ENCODE results near the gene DLEC1. TPM values are rescaled to one million over a fixed set of nuclear protein-coding genes. Genes with fewer than 3 reads are reported as not detected.

Gene DLEC1
- total and polyA plus RNA-seq, 7 donors: 0.01 to 0.09 (median 0.05) TPM; not detected in 2

DNA sequence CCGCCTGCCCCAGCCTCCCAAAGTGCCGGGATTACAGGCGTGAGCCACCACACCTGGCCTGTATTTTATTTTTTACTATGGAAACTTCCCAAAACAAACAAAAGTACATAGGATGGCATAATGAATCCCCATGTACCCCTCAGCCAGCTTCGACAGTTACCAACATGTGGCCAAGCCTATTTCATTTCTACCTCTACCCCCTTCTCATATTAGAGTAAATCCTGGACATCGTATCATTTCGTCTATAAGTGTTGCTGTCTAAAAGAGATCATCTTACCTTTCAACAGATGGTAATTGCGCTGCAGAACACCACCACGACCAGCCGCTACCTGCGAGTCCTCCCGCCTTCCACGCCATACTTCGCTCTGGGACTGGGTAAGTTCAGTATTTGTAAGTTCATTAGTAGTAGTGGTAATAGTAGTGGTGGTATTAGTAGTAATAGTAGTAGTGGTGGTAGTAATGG is 44.9 kb downstream of the DLEC1 start:
- TF ChIP-seq, protein P1, sequence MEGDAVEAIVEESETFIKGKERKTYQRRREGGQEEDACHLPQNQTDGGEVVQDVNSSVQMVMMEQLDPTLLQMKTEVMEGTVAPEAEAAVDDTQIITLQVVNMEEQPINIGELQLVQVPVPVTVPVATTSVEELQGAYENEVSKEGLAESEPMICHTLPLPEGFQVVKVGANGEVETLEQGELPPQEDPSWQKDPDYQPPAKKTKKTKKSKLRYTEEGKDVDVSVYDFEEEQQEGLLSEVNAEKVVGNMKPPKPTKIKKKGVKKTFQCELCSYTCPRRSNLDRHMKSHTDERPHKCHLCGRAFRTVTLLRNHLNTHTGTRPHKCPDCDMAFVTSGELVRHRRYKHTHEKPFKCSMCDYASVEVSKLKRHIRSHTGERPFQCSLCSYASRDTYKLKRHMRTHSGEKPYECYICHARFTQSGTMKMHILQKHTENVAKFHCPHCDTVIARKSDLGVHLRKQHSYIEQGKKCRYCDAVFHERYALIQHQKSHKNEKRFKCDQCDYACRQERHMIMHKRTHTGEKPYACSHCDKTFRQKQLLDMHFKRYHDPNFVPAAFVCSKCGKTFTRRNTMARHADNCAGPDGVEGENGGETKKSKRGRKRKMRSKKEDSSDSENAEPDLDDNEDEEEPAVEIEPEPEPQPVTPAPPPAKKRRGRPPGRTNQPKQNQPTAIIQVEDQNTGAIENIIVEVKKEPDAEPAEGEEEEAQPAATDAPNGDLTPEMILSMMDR (IDR thresholded peaks at IDR 0.05): no peak
- Histone ChIP-seq H3K36me3 (ENCODE audit: insufficient read depth in 1 of 2, low read depth in 1 of 2) (no peaks in the 10 kb centered on the region), H3K27ac (no peak overlapping the region), H3K4me1 (no peaks in the 10 kb centered on the region), H3K9me3 (no peaks in the 10 kb centered on the region), H3K27me3 (ENCODE audit: insufficient read depth in 3 of 3, low read length in 2 of 3) (no peaks in the 10 kb centered on the region), H3K4me3 (no peak overlapping the region)
- intact Hi-C loops (cut with DNase I): no loop called here
- ATAC-seq (no peak), DNase-seq (no peak)
- 93 to 97% (median 97%) methylated on average over 13 of the region's 13 CpGs for WGBS, 3 donors

GRCh38 chr3:38084334-38085310 is 45.6 kb downstream of the DLEC1 start:
- 43 to 62% (median 43%) methylated on average over 6 to 7 of the region's 7 CpGs for WGBS, 3 donors
- H3K27ac ChIP-seq: no peak overlapping the region
- no peaks in the 10 kb centered on the region for H3K9me3 ChIP-seq
- H3K4me3 ChIP-seq: no peak overlapping the region
- DNase-seq (peak in 1 of 2 donors; percentile 42), ATAC-seq (peak in 3 of 4 donors; percentile 37 to 64 (median 48))
- no peaks in the 10 kb centered on the region for H3K4me1 ChIP-seq
- TF ChIP-seq, protein P1 (IDR thresholded peaks at IDR 0.05): no peak
- no peaks in the 10 kb centered on the region for H3K36me3 ChIP-seq (ENCODE audit: insufficient read depth in 1 of 2, low read depth in 1 of 2)
- no peaks in the 10 kb centered on the region for H3K27me3 ChIP-seq (ENCODE audit: insufficient read depth in 3 of 3, low read length in 2 of 3)
- intact Hi-C loops (cut with DNase I): no loop called here

- H3K4me3 ChIP-seq: no peak overlapping the region
- ATAC-seq (peak in 3 of 4 donors; percentile 8 to 34 (median 13)), DNase-seq (no peak)
- H3K36me3 ChIP-seq (ENCODE audit: insufficient read depth in 1 of 2, low read depth in 1 of 2): no peaks in the 10 kb centered on the region
- no peaks in the 10 kb centered on the region for H3K9me3 ChIP-seq
- TF ChIP-seq, protein P1 (IDR thresholded peaks at IDR 0.05): no peak
- no peak overlapping the region for H3K27ac ChIP-seq
- no peaks in the 10 kb centered on the region for H3K4me1 ChIP-seq
- H3K27me3 ChIP-seq (ENCODE audit: insufficient read depth in 3 of 3, low read length in 2 of 3): no peaks in the 10 kb centered on the region
- 50 to 70% (median 62%) methylated on average over 11 of the region's 11 CpGs for WGBS, 3 donors
- intact Hi-C loops (cut with DNase I): no loop called here
These were observed 46.4 kb downstream of the DLEC1 start for GRCh38 chr3:38085311-38085942.

DNA sequence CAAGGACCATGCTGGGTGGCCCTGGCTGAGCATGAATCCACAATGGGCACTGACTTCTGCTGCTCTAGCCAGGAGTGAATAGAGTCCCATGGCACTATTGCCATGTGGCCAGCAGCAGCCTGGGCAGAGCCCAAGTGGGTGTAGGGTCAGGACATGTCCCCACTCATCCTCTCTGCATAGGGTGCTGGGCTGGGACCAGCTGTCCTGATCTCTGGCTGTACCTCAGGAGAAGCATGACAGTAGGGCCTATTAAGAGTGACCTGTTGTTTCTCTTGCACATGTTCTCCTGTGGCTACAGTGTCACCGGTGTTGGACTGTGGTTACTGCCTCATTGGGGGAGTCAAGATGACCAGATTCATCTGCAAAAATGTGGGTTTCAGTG is 46.9 kb downstream of the DLEC1 start:
- Histone ChIP-seq H3K27me3 (ENCODE audit: insufficient read depth in 3 of 3, low read length in 2 of 3) (no peaks in the 10 kb centered on the region), H3K4me3 (no peak overlapping the region), H3K4me1 (no peaks in the 10 kb centered on the region), H3K9me3 (no peaks in the 10 kb centered on the region), H3K27ac (no peak overlapping the region), H3K36me3 (ENCODE audit: insufficient read depth in 1 of 2, low read depth in 1 of 2) (no peaks in the 10 kb centered on the region)
- DNase-seq (no peak), ATAC-seq (peak in 3 of 4 donors; percentile 63 to 89 (median 73))
- 22 to 50% (median 33%) methylated on average over 1 of the region's 1 CpG for WGBS, 3 donors
- TF ChIP-seq, protein P1 (IDR thresholded peaks at IDR 0.05): no peak
- intact Hi-C loops (cut with DNase I): no loop called here

All from psoas muscle (tissue), 8 donors.